CD1c-positive myeloid dendritic cell (primary cell): ENCODE measurements around the gene CHRNE.
A peak's percentile ranks its signal among the peaks of the same experiment; 100 is the strongest.
"Not testable (repeated sequence)": the region's sequence is repeated elsewhere in the genome, so short reads cannot be mapped to it uniquely, and the experiment has no call there.

Source experiments
- DNase-seq: peaks from one replicate; pipeline ENCODE4 v3.0.0-alpha.2; 2016; ENCODE audit errors: extremely low spot score

The CHRNE gene

GRCh38 chr17:4887581-4887980, 15.3 kb downstream of the CHRNE start:
- no peak for DNase-seq

- no peak for DNase-seq
Observed at GRCh38 chr17:4886830-4887229, 16.1 kb downstream of the CHRNE start.

GRCh38 chr17:4884489-4884888, 18.4 kb downstream of the CHRNE start:
- DNase-seq = no peak

- peak; percentile 52 for DNase-seq
Observed at GRCh38 chr17:4881761-4882555, 20.9 kb downstream of the CHRNE start.

GRCh38 chr17:4880857-4881256, 22.0 kb downstream of the CHRNE start:
- no peak for DNase-seq

- DNase-seq = peak; percentile 85
Observed at GRCh38 chr17:4879601-4880000, 23.3 kb downstream of the CHRNE start.

GRCh38 chr17:4877089-4877488, 25.8 kb downstream of the CHRNE start:
- DNase-seq = peak; percentile 55

- peak; percentile 78 for DNase-seq
Observed at GRCh38 chr17:4872786-4873185, 30.1 kb downstream of the CHRNE start.

- peak; percentile 56 for DNase-seq
Observed at GRCh38 chr17:4870855-4871254, 32.0 kb downstream of the CHRNE start.

GRCh38 chr17:4869058-4869998, 33.6 kb downstream of the CHRNE start:
- peak; percentile 68 for DNase-seq

- DNase-seq = not testable (repeated sequence)
Observed at GRCh38 chr17:4867535-4867934, 35.4 kb downstream of the CHRNE start.

GRCh38 chr17:4863321-4863720, 39.6 kb downstream of the CHRNE start:
- no peak for DNase-seq

GRCh38 chr17:4862720-4863119, 40.2 kb downstream of the CHRNE start:
- DNase-seq = no peak

- no peak for DNase-seq
Observed at GRCh38 chr17:4861052-4861451, 41.8 kb downstream of the CHRNE start.

GRCh38 chr17:4860651-4861050, 42.2 kb downstream of the CHRNE start:
- no peak for DNase-seq

GRCh38 chr17:4859816-4860625, 42.9 kb downstream of the CHRNE start:
- DNase-seq = no peak

- no peak for DNase-seq
Observed at GRCh38 chr17:4858882-4859260, 44.0 kb downstream of the CHRNE start.

- DNase-seq = peak; percentile 62
Observed at GRCh38 chr17:4858068-4858881, 44.6 kb downstream of the CHRNE start.

- DNase-seq = not testable (repeated sequence)
Observed at GRCh38 chr17:4857347-4857746, 45.6 kb downstream of the CHRNE start.

- DNase-seq = no peak
Observed at GRCh38 chr17:4856937-4857314, 46.0 kb downstream of the CHRNE start.
